GM12891 (cell line): ENCODE measurements around the gene GPR37.
A peak's percentile ranks its signal among the peaks of the same experiment; 100 is the strongest.

Experiments
- DNase-seq: peaks from one replicate; pipeline ENCODE4 v3.0.0; 2011; ENCODE audit warnings: low spot score; ENCODE audit not compliant: insufficient read length
- FAIRE-seq: peaks from 2 replicates; lab custom pipeline; 2011; peaks lifted over from hg19 to GRCh38; lab: Jason Lieb, UNC
- PAX5 ChIP-seq: IDR thresholded peaks from 2 replicates; pipeline ENCODE4 v1.6.1; 2011; ENCODE audit warnings: low read length, moderate library complexity, mild to moderate bottlenecking; ENCODE audit not compliant: insufficient read depth, severe bottlenecking
- POLR2A ChIP-seq: IDR thresholded peaks from 2 replicates; pipeline ENCODE4 v1.6.1; 2011; ENCODE audit warnings: low read depth, low read length, control low read depth
- POLR2AphosphoS5 ChIP-seq: IDR thresholded peaks from 2 replicates; pipeline ENCODE4 v1.6.1; 2011; ENCODE audit warnings: low read depth, low read length, control low read depth
- POU2F2 ChIP-seq: IDR thresholded peaks from 2 replicates; pipeline ENCODE4 v1.6.1; 2011; ENCODE audit warnings: low read depth, mild to moderate bottlenecking, control low read depth, low read length, moderate library complexity
- SPI1 ChIP-seq: IDR thresholded peaks from 2 replicates; pipeline ENCODE4 v1.6.1; 2011; ENCODE audit warnings: low read depth, low read length, control low read depth
- TAF1 ChIP-seq: IDR thresholded peaks from 2 replicates; pipeline ENCODE4 v1.6.1; 2011; ENCODE audit warnings: low read depth, low read length, control low read depth

Gene GPR37

GRCh38 chr7:124713086-124713485 lies 52.5 kb downstream of the GPR37 start:
- TF ChIP-seq POLR2A, result no peak
- TF ChIP-seq POU2F2, result no peak
- no peak for FAIRE-seq
- no peak for DNase-seq

GRCh38 chr7:124712017-124712416 lies 53.6 kb downstream of the GPR37 start:
- FAIRE-seq (no peak), DNase-seq (no peak)
- TF ChIP-seq SPI1 (no peak), PAX5 (no peak), POLR2A (no peak), TAF1 (no peak), POLR2AphosphoS5 (no peak), POU2F2 (no peak)

GRCh38 chr7:124702385-124702784 lies 63.2 kb downstream of the GPR37 start:
- DNase-seq (no peak), FAIRE-seq (no peak)
- TF ChIP-seq PAX5, result no peak
- no peak for TF ChIP-seq POLR2A
- no peak for TF ChIP-seq SPI1
- TF ChIP-seq TAF1, result no peak
- no peak for TF ChIP-seq POU2F2
- no peak for TF ChIP-seq POLR2AphosphoS5

- TF ChIP-seq PAX5 (no peak), POLR2AphosphoS5 (no peak), SPI1 (no peak), POU2F2 (no peak), POLR2A (no peak), TAF1 (no peak)
Observed at GRCh38 chr7:124701955-124702354, 63.6 kb downstream of the GPR37 start.

GRCh38 chr7:124700655-124701054 lies 64.9 kb downstream of the GPR37 start:
- TF ChIP-seq POU2F2 (no peak), TAF1 (no peak), POLR2A (no peak), POLR2AphosphoS5 (no peak), SPI1 (no peak), PAX5 (no peak)
- FAIRE-seq (no peak), DNase-seq (no peak)

More at GRCh38 chr7:124701955-124702354, 63.6 kb downstream of the GPR37 start:
- DNase-seq, result no peak
- no peak for FAIRE-seq

- FAIRE-seq (no peak), DNase-seq (no peak)
- no peak for TF ChIP-seq POLR2AphosphoS5
- no peak for TF ChIP-seq TAF1
- no peak for TF ChIP-seq POU2F2
- TF ChIP-seq SPI1, result peak; percentile 68
Observed at GRCh38 chr7:124698964-124699363, 66.6 kb downstream of the GPR37 start.

GRCh38 chr7:124697746-124698145 lies 67.8 kb downstream of the GPR37 start:
- FAIRE-seq (no peak), DNase-seq (no peak)
- TF ChIP-seq TAF1, result no peak
- TF ChIP-seq POU2F2, result no peak
- TF ChIP-seq PAX5, result no peak
- TF ChIP-seq POLR2AphosphoS5, result no peak
- TF ChIP-seq SPI1, result no peak
- TF ChIP-seq POLR2A, result no peak
